Measurements from ENCODE around the gene PGBD2. TPM values are rescaled to one million over a fixed set of nuclear protein-coding genes. Genes with fewer than 3 reads are reported as not detected.
A peak's percentile ranks its signal among the peaks of the same experiment; 100 is the strongest.

The PGBD2 gene
- total RNA-seq, 1 donor from 2014 or later = 16.6 TPM

- H3K27me3 Mint-ChIP-seq = peaks cover 21% of the 10 kb centered on the region
- no peaks in the 10 kb centered on the region for H3K36me3 Mint-ChIP-seq (ENCODE audit: insufficient read depth)
- H3K4me3 Mint-ChIP-seq (ENCODE audit: low read depth) = no peak overlapping the region
- no peak overlapping the region for H3K27ac Mint-ChIP-seq
- peaks cover 6% of the 10 kb centered on the region for H3K9me3 Mint-ChIP-seq (ENCODE audit: low read depth)
- DNase-seq (ENCODE audit: low spot score, unreplicated experiment) = no peak
- TF ChIP-seq CTCF (IDR thresholded peaks at IDR 0.05; ENCODE audit: unreplicated experiment) = no peak
- no peaks in the 10 kb centered on the region for H3K4me1 Mint-ChIP-seq (ENCODE audit: low read depth)
These were observed 4.5 kb upstream of the PGBD2 start for GRCh38 chr1:248901578-248901977.

GRCh38 chr1:248904437-248905216 lies 1.4 kb upstream of the PGBD2 start:
- no peak for TF ChIP-seq CTCF (IDR thresholded peaks at IDR 0.05; ENCODE audit: unreplicated experiment)
- H3K4me3 Mint-ChIP-seq (ENCODE audit: low read depth) = no peak overlapping the region
- peaks cover 4% of the 10 kb centered on the region for H3K36me3 Mint-ChIP-seq (ENCODE audit: insufficient read depth)
- H3K9me3 Mint-ChIP-seq (ENCODE audit: low read depth) = peaks cover under 1% of the 10 kb centered on the region
- DNase-seq (ENCODE audit: low spot score, unreplicated experiment) = no peak
- H3K4me1 Mint-ChIP-seq (ENCODE audit: low read depth) = peaks cover 27% of the 10 kb centered on the region
- H3K27me3 Mint-ChIP-seq = peaks cover 15% of the 10 kb centered on the region
- H3K27ac Mint-ChIP-seq = no peak overlapping the region

- H3K36me3 Mint-ChIP-seq (ENCODE audit: insufficient read depth) = peaks cover 8% of the 10 kb centered on the region
- peak overlapping the region; percentile 99 for H3K27ac Mint-ChIP-seq
- peak overlapping the region; percentile 90 for H3K4me3 Mint-ChIP-seq (ENCODE audit: low read depth)
- no peaks in the 10 kb centered on the region for H3K9me3 Mint-ChIP-seq (ENCODE audit: low read depth)
- H3K4me1 Mint-ChIP-seq (ENCODE audit: low read depth) = peaks cover 28% of the 10 kb centered on the region
- DNase-seq (ENCODE audit: low spot score, unreplicated experiment) = no peak
- no peak for TF ChIP-seq CTCF (IDR thresholded peaks at IDR 0.05; ENCODE audit: unreplicated experiment)
- H3K27me3 Mint-ChIP-seq = peaks cover 7% of the 10 kb centered on the region
These were observed 400 bp upstream of the PGBD2 start for GRCh38 chr1:248905662-248906008.

- Mint-ChIP-seq H3K9me3 (ENCODE audit: low read depth) (no peaks in the 10 kb centered on the region), H3K36me3 (ENCODE audit: insufficient read depth) (peaks cover 14% of the 10 kb centered on the region), H3K4me1 (ENCODE audit: low read depth) (peaks cover 28% of the 10 kb centered on the region), H3K27ac (peak overlapping the region; percentile 100), H3K4me3 (ENCODE audit: low read depth) (peak overlapping the region; percentile 92), H3K27me3 (no peaks in the 10 kb centered on the region)
- no peak for TF ChIP-seq CTCF (IDR thresholded peaks at IDR 0.05; ENCODE audit: unreplicated experiment)
- no peak for DNase-seq (ENCODE audit: low spot score, unreplicated experiment)
These were observed 972 bp downstream of the PGBD2 start for GRCh38 chr1:248906753-248907661.

GRCh38 chr1:248910761-248911160 lies 4.7 kb downstream of the PGBD2 start:
- H3K4me3 Mint-ChIP-seq (ENCODE audit: low read depth) = no peak overlapping the region
- peak overlapping the region; percentile 23 for H3K27ac Mint-ChIP-seq
- peaks cover 34% of the 10 kb centered on the region for H3K36me3 Mint-ChIP-seq (ENCODE audit: insufficient read depth)
- no peaks in the 10 kb centered on the region for H3K9me3 Mint-ChIP-seq (ENCODE audit: low read depth)
- no peak for DNase-seq (ENCODE audit: low spot score, unreplicated experiment)
- no peak for TF ChIP-seq CTCF (IDR thresholded peaks at IDR 0.05; ENCODE audit: unreplicated experiment)
- no peaks in the 10 kb centered on the region for H3K27me3 Mint-ChIP-seq
- H3K4me1 Mint-ChIP-seq (ENCODE audit: low read depth) = peaks cover 28% of the 10 kb centered on the region

Measured in progenitor cell of endocrine pancreas (in vitro differentiated cells).